GM10847 (cell line): ENCODE measurements around the gene NFE2L2.

ENCODE experiments used
- POLR2A ChIP-seq: IDR thresholded peaks from 2 replicates; pipeline ENCODE4 v1.6.1; 2011; ENCODE audit not compliant: insufficient read length; ENCODE audit errors: extremely low read depth

NFE2L2 gene

DNA sequence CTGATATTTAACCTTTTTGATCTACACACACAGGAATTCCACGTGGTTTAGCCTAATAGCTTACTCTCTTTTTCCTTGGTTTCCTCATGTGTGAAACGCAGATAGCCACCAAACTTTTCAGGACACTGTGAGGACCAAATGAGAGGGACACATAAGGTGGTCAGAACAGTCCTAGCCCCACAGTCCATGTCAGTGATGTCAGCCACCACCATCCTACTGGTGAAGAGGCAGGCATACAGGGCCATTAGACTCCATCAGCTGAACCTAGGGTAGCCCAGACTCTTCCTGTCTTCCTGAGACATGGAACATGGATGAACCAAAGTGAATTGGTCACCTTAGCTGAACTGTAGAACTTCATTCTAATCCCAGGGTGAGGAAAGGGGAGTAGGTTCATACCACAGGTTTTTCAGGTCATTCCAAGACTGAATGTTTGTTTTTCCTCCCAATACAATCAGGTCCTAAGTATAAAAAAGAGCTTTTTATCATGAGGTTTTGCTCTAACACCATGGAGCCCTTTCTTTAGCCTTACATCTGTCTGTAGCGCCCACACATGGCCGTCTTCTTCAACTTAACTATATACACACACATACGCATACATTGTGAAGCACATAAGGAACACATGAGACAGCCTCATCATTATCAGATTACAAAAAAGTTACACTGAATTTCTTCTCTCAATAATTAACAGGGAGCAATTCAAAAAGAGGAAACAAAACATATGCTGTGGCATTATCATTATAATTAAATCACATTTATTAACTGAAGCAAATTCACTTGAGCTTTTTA, 18.5 kb upstream of the NFE2L2 start:
- TF ChIP-seq POLR2A, result no peak

DNA sequence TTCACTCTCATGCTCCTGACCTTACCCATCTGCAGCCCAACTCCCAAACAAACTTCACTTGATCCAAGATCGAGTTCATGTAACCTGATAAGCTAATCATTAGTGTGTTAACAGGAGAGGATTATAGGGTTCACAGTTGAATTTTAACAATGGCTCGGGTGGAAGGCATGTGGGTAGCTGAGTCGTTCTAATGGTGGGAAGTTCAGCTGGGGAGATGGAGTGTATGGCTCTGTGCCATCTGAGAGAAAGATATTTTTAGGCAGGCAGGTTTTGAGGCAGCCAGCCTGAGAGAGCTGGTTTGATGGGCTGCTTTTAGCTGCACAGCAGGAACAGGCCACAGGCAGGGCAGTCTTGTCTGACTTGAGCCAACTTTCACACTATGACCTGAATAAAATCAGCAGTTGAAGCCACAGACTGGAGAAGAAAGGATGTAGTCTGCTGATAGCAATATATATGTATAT, 17.7 kb upstream of the NFE2L2 start:
- no peak for TF ChIP-seq POLR2A

DNA sequence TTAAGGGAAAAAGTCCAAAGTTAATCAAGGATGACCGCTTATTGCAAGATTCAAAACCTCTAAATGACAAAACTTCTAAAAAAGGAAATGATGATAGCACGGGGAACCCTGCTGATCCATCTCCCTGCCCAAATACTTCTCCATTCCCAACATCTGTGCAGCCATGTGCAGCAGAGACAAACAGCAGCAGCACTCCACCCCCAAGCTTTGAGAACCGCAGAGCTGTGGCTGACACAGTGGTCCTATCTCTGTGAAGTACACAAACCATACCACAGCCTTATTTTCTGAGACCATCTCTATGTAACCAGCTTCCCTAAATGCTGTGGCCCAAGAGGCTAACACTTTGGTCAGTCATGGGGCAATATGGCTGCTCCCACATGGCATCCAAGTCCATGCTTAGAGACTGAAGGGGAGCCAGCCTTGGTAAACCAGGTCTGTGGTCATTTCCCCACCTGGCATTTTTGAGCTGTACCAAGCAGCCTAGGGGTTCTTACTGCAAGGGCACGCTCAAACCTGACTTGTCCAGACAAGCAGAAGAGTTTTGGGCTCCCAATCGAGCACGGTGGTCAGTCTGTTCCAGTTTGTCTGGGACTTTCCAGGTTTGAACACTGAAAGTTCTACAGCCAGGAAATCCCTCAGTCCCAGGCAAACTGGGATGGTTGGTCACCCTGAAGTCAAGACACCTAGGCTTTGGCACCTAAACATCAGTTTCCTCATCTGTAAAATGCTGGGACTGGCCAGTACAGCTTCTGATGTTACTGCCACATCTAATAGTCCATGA, 17.1 kb upstream of the NFE2L2 start:
- TF ChIP-seq POLR2A, result no peak

DNA sequence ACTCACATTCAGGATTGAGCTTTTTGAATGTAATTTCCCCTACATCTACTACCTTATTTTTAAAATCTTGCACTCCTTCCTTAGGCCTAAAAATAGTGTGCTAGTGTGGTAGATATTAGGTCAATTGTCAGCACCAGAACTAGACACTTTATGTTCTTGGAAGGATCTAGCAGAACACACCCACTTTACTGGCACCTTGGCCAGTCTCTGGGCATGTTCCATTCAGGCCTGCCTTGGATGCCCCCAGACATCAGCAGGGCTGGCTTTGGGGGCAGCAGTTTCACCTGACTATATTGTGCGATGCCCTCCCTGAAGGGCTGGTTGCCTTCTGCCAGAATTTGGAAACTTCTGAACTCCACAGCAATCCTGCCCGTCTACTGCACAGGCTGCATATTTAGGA, 15.3 kb upstream of the NFE2L2 start:
- TF ChIP-seq POLR2A, result no peak

DNA sequence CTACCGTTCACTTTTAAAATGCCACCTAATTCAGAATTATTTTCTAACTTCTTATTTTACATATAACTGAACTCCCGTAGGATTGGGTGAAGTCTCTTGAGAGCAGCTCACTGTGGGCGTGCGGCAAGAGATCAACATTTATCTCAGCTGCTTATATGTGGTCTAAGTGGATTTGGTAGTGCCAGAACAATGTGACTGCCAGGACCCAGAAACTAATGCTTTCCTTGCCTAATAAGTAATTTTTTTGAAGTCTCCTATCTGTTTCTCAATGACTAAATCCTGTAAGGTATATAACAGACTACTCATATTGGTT, 11.2 kb upstream of the NFE2L2 start:
- TF ChIP-seq POLR2A, result no peak

DNA sequence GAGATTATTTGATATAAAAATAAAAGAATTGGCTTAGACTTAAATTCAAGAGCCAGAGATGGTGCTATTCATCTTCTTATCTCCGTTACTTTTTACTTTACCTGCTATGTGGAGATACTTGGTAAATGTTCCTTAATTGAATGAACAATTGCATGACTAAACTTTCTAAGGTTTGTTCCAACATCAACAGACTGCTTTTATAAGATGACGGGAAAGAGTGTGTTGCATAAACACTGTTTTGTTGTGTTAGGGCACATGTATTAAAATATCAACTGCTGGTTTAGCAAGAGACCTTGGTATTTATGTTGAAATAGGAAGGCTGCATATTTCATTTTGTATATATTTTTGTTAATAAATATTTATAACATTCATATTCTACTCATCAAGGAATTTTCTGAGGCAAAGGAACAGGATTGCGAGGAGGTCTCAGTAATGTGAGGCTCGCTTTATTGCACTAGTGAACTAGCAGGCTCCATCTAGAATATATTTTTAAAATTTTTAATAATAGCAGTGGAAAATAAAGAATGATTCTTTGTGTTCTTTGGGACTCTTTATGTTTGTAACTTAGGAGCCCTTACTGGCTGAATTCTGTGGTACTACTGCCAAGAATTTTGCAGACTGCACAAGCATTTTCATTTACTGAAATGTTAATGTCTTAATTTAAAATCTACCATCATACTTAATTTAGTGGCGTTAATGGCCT, 10.7 kb upstream of the NFE2L2 start:
- TF ChIP-seq POLR2A, result no peak

DNA sequence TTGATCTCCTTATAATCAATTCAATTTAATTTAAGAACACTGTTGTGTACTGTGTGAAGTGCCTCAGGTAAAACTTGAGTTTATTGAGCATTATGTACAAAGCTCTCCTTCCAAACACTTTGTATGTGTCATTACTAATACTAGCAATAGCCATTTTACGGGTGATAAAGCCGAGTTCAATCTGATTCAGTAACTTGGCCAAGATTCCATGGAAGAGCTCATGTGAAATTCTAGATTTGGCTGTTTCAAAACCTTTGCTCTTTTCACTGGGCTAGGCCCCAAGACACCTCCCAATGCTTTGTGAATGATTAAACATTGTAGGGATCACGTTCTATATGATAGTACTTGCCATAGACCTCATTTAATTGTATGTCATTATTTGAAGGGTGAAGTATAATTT, 8.9 kb upstream of the NFE2L2 start:
- TF ChIP-seq POLR2A, result no peak

DNA sequence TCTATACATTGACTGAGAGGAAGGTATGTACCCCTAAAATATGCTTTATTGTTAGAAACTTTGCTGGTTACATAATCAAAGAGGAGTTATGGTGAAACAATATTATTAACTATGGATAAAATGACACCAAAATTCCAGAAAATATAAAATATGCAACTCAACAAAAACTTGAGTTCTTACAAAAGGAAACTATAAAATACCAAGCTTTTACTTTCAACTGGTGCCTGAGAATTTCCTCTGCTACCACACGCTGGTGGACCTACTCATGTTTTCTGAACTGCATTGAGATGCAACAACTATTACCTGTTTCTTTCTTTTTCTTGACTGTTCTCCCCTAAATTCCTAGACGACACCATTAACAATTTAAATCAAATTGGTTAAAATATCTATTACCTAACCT, 8.2 kb upstream of the NFE2L2 start:
- no peak for TF ChIP-seq POLR2A

DNA sequence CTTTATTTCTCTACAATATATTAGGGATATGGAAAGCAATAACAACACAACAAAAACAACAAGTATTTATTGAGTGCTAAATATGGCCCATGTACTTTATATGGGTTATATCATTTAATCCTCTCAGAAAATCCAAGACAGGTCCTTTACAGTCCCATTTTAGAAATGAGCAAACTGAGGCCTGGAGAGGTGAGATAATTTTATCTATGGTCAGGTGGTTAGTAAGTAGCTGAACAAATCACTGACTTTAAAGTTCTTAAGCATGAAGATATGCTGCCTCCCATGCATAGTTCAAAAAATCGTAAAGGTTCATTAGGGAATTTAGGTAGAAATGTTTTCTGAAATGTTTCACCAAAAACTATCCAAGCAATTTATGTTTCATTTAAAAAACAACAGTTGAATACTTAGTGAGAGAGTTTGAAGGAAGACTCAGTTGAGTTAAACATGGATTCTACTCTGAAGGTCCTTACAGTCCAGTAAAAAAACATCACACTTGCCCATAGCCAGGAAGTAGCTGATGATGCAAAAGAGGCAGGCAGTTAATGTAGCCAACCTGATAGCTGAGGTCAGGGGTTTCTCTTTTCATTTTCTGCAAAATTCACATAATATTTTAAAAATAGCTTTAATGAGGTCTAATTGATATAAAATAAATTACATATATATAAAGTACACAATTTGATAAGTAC, 7.6 kb upstream of the NFE2L2 start:
- TF ChIP-seq POLR2A, result no peak

DNA sequence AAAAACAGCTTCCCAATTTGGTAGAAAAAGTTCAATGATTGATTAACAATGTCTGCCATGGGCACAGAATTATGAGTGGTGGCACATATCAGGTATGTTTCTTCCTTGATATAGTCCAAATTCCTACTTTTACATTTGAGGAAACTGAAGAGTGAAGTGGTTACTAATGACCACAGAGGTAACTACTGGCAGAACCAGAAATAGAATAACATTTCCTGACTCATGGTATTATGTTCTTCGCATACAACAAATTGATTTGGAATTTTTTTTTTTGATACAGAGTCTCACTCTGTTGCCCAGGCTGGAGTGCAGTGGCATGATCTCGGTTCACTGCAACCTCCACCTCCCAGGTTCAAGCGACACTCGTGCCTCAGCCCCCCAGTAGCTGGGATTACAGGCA, 6.0 kb upstream of the NFE2L2 start:
- TF ChIP-seq POLR2A, result no peak

DNA sequence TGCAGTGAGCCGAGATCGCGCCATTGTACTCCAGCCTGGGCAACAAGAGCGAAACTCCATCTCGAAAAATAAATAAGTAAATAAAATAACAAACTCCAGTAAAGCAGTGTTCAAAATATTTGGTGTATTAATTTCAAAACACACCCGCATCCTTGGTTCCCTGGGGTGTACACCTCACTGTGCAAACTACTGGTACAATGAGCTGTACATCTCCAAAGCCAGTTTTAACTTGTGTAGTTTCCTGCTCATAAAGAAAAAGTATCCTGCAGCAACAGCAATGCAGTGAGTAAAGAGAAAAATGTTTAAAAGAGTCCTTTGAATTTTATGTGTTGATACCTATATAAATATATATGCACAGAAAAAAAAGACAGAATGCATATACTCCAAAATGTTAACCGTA, 4.4 kb upstream of the NFE2L2 start:
- no peak for TF ChIP-seq POLR2A

DNA sequence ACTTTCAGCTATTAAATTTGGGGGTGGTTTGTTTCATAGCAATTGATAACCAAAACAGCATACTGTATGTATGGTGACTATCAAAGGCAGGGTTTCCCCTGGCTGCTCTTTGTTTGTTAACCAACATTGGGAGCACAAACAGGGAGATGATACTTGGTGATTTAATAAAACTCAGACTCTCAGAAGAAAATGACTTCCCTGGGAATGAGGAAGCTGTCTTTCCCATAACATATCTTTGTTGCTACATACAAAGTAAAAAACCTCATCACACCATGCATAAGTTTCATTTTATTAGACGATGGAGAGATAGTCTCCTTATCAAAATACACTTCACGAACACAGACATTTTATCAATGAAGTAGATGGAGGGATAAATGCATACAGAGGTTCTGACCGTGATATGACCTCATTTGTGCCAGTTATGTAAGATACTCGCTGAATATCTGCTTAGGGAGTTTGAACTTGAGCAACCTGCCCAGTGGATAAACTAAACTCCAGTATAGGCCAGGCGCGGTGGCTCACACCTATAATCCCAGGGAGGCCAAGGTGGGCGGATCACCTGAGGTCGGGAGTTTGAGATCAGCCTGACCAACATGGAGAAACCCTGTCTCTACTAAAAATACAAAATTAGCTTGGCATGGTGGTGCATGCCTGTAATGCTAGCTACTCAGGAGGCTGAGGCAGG, 3.8 kb upstream of the NFE2L2 start:
- no peak for TF ChIP-seq POLR2A

DNA sequence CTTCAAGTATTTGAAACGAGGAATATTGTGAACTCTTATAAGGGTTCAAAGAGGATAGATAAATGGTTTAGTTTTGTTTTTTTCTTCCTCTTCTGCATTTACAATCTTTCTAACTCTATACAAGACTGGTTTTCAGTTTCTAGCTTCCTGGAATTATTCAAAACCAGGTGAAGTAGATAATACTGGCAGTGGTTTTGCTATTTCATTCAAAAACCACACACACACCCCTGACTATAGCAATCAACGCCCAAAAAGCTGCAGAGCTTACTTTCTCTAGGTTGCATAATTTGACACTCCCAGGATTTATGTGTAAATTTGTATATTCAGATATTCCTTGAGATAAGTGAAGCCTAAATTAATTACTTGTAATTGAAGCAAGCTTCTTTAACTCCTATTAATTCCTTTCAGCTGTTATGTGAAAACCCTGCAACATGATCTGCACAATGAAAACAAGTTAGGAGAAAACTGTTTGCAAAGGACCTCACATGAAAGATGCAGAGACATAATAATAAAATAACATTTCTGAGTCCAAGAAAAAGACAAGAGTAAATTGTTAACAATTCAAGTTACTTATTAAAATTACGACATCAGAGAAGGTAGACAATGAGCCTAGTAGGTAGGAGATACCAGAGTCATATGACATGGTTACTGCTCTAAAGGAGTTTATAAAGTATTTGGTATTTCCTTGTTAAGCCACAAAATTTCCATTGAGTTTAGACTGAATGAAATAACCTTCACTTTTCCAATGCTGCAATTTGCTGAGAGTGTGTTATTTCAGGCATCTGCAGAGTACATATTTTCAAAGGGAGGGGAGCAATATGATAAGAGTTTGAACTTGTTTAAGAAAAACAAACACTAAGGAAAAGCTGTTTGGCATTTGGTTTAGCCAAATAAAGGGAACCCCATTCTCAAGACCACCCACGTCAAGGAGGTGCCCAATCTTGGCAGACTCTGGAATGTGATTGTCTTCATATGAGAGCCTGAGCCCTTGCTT, 1.6 kb upstream of the NFE2L2 start:
- no peak for TF ChIP-seq POLR2A

DNA sequence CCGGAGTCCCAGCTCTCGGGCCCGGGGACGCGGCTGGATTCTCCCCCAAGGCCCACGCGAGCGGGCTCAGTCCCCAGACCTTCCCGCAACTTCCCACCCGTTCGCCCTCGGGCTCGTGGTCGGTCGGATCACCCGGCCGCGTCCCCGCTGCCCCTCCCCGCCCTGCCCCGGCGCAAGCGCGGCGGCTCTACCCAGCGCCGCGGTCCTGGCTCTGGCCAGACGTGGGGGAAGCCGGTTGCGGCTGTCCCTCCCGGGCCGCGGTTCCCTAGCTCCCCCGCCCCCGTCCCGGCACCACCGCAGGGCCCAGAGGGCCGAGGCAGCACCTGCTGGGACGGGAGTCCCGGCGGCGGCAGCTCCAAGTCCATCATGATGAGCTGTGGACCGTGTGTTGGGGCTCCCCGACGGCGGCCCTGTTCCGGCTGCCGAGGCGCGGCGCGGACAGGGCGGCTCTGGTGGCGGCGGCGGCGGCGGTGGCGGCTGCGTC, 276 bp downstream of the NFE2L2 start:
- no peak for TF ChIP-seq POLR2A
